PC-3 (cell line): Measurements from ENCODE around the gene IFI27L1. TPM values are rescaled to one million over a fixed set of nuclear protein-coding genes. Genes with fewer than 3 reads are reported as not detected.

Source experiments
- ATAC-seq: fragments of 200-7000 bp; cut with Tn5 transposase; 2 replicates; pipeline ENCODE4 v1.9.1; 2020; ENCODE audit warnings: mild to moderate bottlenecking, moderate library complexity
- BruUV-seq: library from RNA; stranded (reverse); fragments of 400-500 nt; replicated peaks from 2 replicates; lab custom pipeline; 2021; lab: Mats Ljungman, UMichigan
- CTCF ChIA-PET: fragments of 300-600 bp; sonication (Branson Sonifier 250); formaldehyde crosslinking; loops from one replicate; lab custom pipeline; 2022; ENCODE audit warnings: antibody characterized with exemption; lab: Charles Lee
- POLR2A ChIA-PET: fragments of 300-600 bp; sonication (Branson Sonifier 250); formaldehyde crosslinking; loops from one replicate; lab custom pipeline; 2022; ENCODE audit warnings: antibody characterized with exemption; ENCODE audit not compliant: unreplicated experiment; lab: Charles Lee
- DNase-seq: peaks from one replicate; pipeline ENCODE4 v3.0.0-alpha.2; 2015
- H2AFZ ChIP-seq: fragments of 300-600 bp; sonication (generic); 2 replicates; pipeline ENCODE4 v1.6.0; 2016; ENCODE audit warnings: antibody characterized with exemption, low read length
- H3F3A ChIP-seq: fragments of 300-600 bp; sonication (generic); one replicate; pipeline ENCODE4 v1.6.0; 2017; ENCODE audit warnings: antibody characterized with exemption, low read length, control low read depth, mild to moderate bottlenecking; ENCODE audit not compliant: unreplicated experiment
- H3K27ac ChIP-seq: fragments of 300-600 bp; sonication (generic); 2 replicates; pipeline ENCODE4 v1.5.1; 2016; ENCODE audit warnings: mild to moderate bottlenecking, low read length
- H3K27me3 ChIP-seq: fragments of 300-600 bp; sonication (generic); 2 replicates; pipeline ENCODE4 v1.6.1; 2016; ENCODE audit warnings: low read length, mixed read lengths
- H3K36me3 ChIP-seq: fragments of 300-600 bp; sonication (generic); 2 replicates; pipeline ENCODE4 v1.6.1; 2016; ENCODE audit warnings: low read depth, mixed run types, low read length, mixed read lengths
- H3K4me1 ChIP-seq: fragments of 300-600 bp; sonication (generic); 2 replicates; pipeline ENCODE4 v1.5.1; 2016; ENCODE audit warnings: low read length; ENCODE audit not compliant: insufficient read depth
- H3K4me2 ChIP-seq: fragments of 300-600 bp; sonication (generic); 2 replicates; pipeline ENCODE4 v1.6.0; 2016; ENCODE audit warnings: low read length
- H3K4me3 ChIP-seq: fragments of 300-600 bp; sonication (generic); 2 replicates; pipeline ENCODE4 v1.5.1; 2016; ENCODE audit warnings: mild to moderate bottlenecking, low read length, mixed read lengths
- H3K79me2 ChIP-seq: fragments of 300-600 bp; sonication (generic); 2 replicates; pipeline ENCODE4 v1.6.1; 2017; ENCODE audit warnings: low read length, mixed read lengths
- H3K9ac ChIP-seq: fragments of 300-600 bp; sonication (generic); 2 replicates; pipeline ENCODE4 v1.6.0; 2016; ENCODE audit warnings: mild to moderate bottlenecking, low read length
- H3K9me2 ChIP-seq: fragments of 300-600 bp; sonication (generic); replicated peaks from 2 replicates; pipeline ENCODE4 v1.6.1; 2016; ENCODE audit warnings: mixed run types, low read length, mixed read lengths
- H3K9me3 ChIP-seq: fragments of 300-600 bp; sonication (generic); 2 replicates; pipeline ENCODE4 v1.6.1; 2016; ENCODE audit warnings: low read length, mixed read lengths
- H4K20me1 ChIP-seq: fragments of 300-600 bp; sonication (generic); 2 replicates; pipeline ENCODE4 v1.6.1; 2016; ENCODE audit warnings: low read length, mixed read lengths
- EZH2 ChIP-seq: fragments of 300-600 bp; sonication (generic); IDR thresholded peaks from one replicate; pipeline ENCODE4 v1.6.1; 2017; ENCODE audit warnings: antibody characterized with exemption, mild to moderate bottlenecking, low read length; ENCODE audit not compliant: unreplicated experiment
- EZH2phosphoT487 ChIP-seq: fragments of 300-600 bp; sonication (generic); IDR thresholded peaks from 2 replicates; pipeline ENCODE4 v1.6.1; 2018; ENCODE audit warnings: mild to moderate bottlenecking, antibody characterized with exemption, low read length, borderline replicate concordance
- intact Hi-C: fragments of 100-400 bp; cut with micrococcal nuclease; formaldehyde crosslinking; loops from 2 replicates; pipeline ENCODE4 v1.9.0; 2023
- total RNA-seq: library from RNA; depleted of rRNA; stranded (reverse); fragments of >200 nt; gene quantifications from 2 replicates; pipeline ENCODE4 v1.2.3, GENCODE V29; 2014
- TF ChIP-seq, protein P1 (sequence below): fragments of 300-600 bp; sonication (generic); conservative IDR thresholded peaks from 2 replicates; pipeline ENCODE4 v1.5.1; 2017; ENCODE audit warnings: antibody characterized with exemption, low read depth, mild to moderate bottlenecking, low read length

The IFI27L1 gene
- total RNA-seq, 1 experiment from 2014 or later = 16.9 TPM

DNA sequence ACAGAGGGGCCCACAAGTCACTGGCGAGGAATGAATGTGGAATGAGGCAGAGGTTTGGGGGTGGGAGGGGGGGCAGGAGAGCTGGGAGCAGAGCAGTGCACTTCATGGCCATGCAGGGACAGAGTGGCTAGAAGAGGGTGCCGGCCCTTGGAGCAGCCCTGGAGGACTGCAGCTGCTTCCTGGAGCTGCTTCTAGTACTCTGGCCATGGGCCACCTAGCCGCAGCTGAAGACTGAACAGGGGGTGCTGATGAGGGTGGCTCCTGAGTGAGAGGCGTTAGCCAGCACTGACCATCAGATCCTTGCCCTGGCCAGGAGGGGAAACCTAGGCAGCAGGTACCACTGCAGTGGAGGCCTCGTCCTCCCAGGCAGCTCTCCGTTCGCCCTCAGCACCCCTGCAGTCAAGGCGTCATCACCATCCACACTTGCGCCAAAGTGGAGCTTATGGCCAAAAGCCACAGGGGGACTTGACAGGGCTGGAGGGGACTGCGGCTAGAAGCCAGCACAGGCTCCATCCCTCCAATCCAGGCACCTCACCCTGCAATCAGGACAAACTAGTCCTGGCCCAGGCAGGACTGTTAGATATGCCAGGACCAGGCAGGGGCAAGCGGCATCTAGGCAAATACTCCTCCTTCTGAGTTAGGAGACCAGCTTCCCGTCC, 38.5 kb upstream of the IFI27L1 start:
- CTCF ChIA-PET = no interaction called here

DNA sequence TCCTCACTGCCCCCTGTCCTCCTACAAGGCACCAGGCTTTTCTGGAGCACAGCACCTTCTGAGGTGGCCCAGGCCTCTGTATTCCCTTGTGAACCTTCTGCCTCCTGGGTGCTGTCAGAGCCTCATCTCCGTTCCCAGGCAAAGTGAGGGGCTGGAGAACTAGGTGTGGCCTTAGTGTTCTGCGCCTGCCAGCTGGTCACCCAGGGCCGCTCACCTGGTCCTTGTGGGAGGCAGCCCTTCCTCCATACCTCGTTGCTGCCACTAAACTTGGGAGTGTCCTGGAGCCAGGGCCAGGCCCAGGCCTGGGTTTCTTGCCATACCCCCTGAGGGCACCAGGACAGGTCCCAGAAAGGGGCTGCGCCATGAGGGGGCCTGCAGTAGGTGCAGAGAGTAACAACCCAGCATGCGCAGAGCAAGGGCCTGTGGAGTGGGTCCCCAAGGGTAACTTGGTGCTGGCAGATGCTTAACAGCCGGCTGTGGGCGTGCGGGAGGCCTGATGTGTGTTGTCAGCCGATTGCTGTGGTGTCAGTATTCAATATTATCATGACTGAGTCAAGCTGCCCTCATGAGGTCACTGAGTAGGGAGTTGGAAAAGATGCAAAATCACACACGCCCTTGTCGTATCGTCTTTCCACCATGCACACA, 37.9 kb upstream of the IFI27L1 start:
- no peak for TF ChIP-seq EZH2
- TF ChIP-seq EZH2phosphoT487 = no peak
- TF ChIP-seq, protein P1, sequence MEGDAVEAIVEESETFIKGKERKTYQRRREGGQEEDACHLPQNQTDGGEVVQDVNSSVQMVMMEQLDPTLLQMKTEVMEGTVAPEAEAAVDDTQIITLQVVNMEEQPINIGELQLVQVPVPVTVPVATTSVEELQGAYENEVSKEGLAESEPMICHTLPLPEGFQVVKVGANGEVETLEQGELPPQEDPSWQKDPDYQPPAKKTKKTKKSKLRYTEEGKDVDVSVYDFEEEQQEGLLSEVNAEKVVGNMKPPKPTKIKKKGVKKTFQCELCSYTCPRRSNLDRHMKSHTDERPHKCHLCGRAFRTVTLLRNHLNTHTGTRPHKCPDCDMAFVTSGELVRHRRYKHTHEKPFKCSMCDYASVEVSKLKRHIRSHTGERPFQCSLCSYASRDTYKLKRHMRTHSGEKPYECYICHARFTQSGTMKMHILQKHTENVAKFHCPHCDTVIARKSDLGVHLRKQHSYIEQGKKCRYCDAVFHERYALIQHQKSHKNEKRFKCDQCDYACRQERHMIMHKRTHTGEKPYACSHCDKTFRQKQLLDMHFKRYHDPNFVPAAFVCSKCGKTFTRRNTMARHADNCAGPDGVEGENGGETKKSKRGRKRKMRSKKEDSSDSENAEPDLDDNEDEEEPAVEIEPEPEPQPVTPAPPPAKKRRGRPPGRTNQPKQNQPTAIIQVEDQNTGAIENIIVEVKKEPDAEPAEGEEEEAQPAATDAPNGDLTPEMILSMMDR = no peak
- H3F3A ChIP-seq = no peaks in the 10 kb centered on the region
- H3K9me2 ChIP-seq = no peaks in the 10 kb centered on the region
- no peak overlapping the region for H3K9ac ChIP-seq
- ChIA-PET POLR2A (no interaction called here), CTCF (no interaction called here)
- H3K27ac ChIP-seq = no peak overlapping the region
- ATAC-seq (no peak; the same call in 1 of the 2 replicates), DNase-seq (no peak)
- H3K9me3 ChIP-seq = no peaks in the 10 kb centered on the region
- no peaks in the 10 kb centered on the region for H3K4me1 ChIP-seq
- H3K4me3 ChIP-seq = no peak overlapping the region
- H3K4me2 ChIP-seq = no peak overlapping the region
- no peak overlapping the region for H2AFZ ChIP-seq
- H4K20me1 ChIP-seq = no peaks in the 10 kb centered on the region
- no peaks in the 10 kb centered on the region for H3K27me3 ChIP-seq
- no TSS peak for BruUV-seq
- H3K79me2 ChIP-seq = no peaks in the 10 kb centered on the region
- H3K36me3 ChIP-seq = peaks cover 34% of the 10 kb centered on the region; the same call in 1 of the 2 replicates
- intact Hi-C loops = no loop called here

More for the DNA sequence above, 38.5 kb upstream of the IFI27L1 start:
- Histone ChIP-seq H3K27me3 (no peaks in the 10 kb centered on the region), H3F3A (no peaks in the 10 kb centered on the region), H4K20me1 (no peaks in the 10 kb centered on the region), H3K4me2 (no peak overlapping the region), H3K9me2 (no peaks in the 10 kb centered on the region), H3K36me3 (peaks cover 32% of the 10 kb centered on the region; the same call in 1 of the 2 replicates), H3K4me3 (no peak overlapping the region), H3K27ac (no peak overlapping the region), H3K79me2 (no peaks in the 10 kb centered on the region), H3K4me1 (no peaks in the 10 kb centered on the region), H3K9me3 (no peaks in the 10 kb centered on the region), H3K9ac (no peak overlapping the region), H2AFZ (no peak overlapping the region)
- POLR2A ChIA-PET = no interaction called here
- no peak for DNase-seq
- ATAC-seq = no peak
- intact Hi-C loops = no loop called here
- BruUV-seq = no TSS peak
- TF ChIP-seq EZH2phosphoT487 (no peak), EZH2 (no peak)
- TF ChIP-seq, protein P1 = no peak
